ENCODE results near the gene ERI3.

- TF ChIP-seq, protein P1, sequence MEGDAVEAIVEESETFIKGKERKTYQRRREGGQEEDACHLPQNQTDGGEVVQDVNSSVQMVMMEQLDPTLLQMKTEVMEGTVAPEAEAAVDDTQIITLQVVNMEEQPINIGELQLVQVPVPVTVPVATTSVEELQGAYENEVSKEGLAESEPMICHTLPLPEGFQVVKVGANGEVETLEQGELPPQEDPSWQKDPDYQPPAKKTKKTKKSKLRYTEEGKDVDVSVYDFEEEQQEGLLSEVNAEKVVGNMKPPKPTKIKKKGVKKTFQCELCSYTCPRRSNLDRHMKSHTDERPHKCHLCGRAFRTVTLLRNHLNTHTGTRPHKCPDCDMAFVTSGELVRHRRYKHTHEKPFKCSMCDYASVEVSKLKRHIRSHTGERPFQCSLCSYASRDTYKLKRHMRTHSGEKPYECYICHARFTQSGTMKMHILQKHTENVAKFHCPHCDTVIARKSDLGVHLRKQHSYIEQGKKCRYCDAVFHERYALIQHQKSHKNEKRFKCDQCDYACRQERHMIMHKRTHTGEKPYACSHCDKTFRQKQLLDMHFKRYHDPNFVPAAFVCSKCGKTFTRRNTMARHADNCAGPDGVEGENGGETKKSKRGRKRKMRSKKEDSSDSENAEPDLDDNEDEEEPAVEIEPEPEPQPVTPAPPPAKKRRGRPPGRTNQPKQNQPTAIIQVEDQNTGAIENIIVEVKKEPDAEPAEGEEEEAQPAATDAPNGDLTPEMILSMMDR (IDR thresholded peaks at IDR 0.05) = no peak
- no peak for TF ChIP-seq POLR2A (IDR thresholded peaks at IDR 0.05)
Observed at GRCh38 chr1:44336668-44337067, 18.4 kb downstream of the ERI3 start.

All from thyroid gland (tissue), 4 donors.